GM19452 (cell line): ENCODE measurements around the gene TCEA3.

Experiments
- ATAC-seq: cut with Tn5 transposase; IDR thresholded peaks from one replicate; pipeline ENCODE4 v1.9.1; 2021; ENCODE audit not compliant: unreplicated experiment

The TCEA3 gene

DNA sequence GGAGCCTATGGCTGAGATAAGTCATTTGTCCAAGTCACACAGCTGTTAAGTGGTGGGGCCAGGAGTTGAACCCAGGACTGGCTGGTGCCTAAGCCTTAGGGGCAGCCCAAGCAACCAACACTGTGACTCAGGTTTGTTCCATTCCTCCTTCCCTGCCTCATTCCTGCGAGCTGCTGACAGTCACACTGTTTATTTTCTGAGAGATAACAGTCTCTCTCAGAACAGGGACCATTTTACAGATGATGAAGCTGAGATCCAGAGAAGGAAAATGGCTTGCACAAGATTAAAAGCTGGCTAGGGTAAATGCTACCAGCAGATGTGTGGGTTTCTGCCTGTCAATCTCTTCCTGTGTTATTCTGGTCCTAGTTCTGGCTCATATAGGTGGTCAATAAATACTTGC lies 24.3 kb upstream of the TCEA3 start:
- ATAC-seq = no peak

- no peak for ATAC-seq
Measured at GRCh38 chr1:23446661-23447310, 22.2 kb upstream of the TCEA3 start.

DNA sequence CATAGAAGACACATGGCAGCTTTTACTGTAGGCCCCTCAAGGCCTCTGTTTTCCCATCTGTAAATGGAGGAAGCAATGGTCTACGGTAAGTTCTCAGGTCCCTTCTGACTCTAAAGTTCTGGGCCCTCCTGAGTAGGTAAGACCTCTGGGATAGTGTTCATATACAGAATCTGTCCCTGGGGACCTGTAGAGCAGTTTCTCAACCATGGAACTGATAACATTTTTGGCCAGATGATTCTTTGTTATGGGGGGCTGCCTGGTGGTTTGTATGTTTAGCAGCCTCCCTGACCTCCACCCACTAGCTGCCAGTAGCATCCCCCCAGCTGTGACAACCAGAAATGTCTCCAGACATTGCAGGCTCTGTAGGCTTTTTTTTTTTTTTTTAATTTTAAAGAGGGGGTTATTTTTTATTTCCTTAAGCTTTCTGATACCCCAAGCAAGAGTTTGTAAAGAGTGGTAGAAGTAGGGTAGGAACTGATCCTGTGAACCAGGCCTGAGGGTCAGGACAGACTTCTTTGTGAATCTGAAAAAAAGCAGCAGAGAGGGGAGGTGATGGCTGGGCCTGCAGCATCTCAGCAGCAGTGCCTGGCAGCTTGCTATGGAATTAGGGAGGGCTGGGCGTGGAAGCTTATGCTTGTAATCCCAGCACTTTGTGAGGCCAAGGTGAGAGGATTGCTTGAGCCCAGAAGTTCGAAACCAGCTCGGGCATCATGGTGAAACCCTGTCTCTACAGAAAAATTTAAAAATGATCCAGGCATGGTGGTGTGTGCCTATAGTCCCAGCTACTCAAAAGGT lies 20.2 kb upstream of the TCEA3 start:
- ATAC-seq = no peak

GRCh38 chr1:23444104-23444533 lies 19.6 kb upstream of the TCEA3 start:
- ATAC-seq = no peak

- ATAC-seq = no peak
Measured at GRCh38 chr1:23442751-23443150, 18.2 kb upstream of the TCEA3 start.

GRCh38 chr1:23441446-23442148 lies 17.0 kb upstream of the TCEA3 start:
- no peak for ATAC-seq

- ATAC-seq = no peak
Measured at GRCh38 chr1:23438545-23438944, 14.0 kb upstream of the TCEA3 start.

- ATAC-seq = no peak
Measured at GRCh38 chr1:23437355-23437664, 12.8 kb upstream of the TCEA3 start.

DNA sequence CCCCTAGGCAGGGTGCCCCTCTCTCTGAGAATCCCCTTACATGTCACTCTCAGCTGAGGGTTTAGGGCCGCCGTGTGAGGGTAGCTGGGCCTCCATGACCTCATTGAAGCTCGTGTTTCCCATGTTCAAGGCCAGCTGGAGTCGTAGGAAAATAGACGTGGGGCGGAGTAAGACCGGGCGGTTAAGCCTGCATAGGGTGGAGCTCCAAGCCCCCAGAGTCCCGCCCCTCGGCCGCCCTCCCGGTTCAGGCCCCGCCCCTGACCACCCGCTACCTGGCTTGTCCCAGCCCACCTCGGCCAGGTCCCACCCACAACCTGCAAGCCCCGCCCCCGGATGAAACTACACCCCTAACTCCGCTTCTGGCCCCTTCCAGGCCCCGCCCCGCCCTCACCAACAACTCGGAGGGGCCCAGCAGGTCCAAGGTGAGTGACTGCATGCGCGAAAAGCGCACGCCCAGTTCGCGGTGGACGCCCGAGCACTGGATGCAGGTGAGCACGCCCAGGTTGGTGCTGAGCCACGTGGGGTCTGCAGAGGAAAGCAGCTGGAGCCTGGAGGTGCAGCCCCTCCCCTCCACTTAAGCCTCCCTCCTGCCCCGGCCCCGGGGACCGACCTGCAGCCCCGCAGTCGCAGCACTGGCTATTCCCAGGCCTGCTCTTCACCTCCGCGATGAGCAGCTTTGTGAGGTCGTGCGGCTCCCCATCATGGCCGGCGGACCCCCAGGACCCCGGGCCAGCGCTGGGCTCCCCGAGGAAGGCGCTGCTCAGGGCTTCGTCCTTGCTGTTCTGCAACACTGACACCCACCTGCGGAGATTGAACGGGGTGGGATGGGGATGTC lies 12.2 kb upstream of the TCEA3 start:
- no peak for ATAC-seq

DNA sequence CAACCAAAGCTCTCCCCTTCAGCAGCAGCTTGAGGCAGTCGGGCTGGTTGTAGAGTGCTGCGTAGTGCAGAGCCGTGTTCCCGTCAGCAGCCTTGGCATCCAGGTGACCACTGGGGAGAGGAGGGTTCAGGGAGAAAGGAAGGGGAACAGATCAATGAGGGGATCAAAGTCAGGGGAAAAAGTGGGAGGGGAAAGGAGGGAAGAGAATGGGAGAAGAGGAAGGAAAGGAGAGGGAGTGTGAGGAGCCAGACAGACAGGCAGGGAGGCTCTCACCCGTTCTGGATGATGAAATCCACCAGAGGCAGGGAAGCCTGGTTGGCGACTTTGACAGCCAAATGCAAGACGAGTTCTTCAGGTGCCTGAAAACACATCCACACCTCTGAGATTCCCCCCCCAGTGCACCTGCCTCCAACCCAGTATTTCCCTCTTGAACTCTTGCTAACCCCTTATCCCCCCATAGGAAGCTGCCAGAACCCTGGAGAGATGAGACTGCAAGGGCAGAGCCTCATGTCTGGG lies 9.8 kb upstream of the TCEA3 start:
- no peak for ATAC-seq

DNA sequence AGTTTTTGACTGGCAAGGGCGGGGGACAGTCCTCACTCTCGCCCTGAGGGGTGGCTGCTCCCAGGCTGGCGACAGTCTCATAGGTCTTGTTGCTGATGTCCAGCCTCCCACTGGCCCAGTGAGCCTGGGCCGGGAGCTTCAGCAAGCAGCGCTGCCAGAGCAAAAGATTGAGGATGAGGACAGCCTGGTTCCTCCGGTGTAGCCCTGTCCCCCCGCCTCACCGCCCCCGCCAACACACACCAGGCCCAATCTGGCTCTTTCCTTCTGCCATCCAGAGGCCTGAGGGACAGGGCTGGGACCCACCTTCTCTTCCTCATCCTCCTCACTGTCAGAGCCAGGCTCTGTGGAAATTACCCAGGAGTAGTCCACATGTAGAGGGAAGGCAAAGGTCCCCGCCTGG lies 8.6 kb upstream of the TCEA3 start:
- no peak for ATAC-seq

GRCh38 chr1:23431431-23431830 lies 6.9 kb upstream of the TCEA3 start:
- no peak for ATAC-seq

DNA sequence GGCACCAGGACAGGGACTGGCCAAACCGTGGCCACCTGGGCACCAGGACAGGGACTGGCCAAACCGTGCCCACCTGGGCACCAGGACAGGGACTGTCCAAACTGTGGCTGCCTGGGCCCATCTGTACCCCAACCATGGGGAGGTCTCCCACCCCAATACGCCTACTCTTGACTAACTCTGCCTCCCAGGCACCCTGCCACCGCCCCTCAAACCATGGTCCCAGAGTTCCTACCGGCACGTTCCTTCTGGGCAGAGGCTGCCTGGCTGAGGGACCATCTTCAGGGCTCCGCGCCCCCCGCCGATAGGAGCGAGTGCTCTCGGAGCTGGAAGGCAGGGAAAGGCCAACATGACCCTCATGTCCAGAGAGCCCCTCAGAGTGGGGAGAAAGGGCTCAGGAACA lies 6.3 kb upstream of the TCEA3 start:
- ATAC-seq = no peak

DNA sequence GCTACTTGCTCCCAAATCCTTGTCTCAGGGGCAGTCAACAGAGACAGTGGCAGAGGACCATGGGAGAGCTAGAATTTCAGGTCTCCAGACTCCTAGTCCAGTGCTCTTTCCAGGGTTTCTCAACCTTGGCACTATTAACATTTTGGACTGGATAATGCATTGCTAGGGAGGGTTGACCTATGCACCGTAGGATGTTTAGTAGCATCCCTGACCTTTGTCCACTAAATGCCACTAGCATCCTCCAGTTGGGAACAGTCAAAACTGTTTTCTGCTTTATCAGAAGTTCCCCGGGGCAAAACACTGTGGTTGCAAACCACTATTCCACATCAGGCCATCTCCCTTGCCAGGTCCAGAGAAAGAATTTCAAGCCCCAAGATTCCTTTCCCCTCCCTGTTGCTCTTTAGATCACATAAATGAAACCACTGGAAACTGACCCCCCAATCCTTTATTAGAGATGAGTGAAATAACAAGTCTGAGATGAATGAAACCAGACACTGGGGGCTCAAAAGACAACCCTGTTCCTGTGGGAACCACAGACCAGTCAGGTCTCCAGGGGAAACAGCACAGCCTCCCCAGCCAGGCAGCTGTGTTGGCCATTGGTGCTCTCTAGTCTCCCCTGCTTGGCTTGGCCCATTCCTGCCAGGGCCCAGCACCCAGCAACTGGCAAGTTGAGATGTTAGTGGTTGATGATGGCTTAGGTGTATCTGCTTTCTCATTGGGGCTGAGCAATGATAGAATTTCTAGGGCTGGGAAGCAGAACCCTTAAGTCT lies 3.8 kb upstream of the TCEA3 start:
- no peak for ATAC-seq

DNA sequence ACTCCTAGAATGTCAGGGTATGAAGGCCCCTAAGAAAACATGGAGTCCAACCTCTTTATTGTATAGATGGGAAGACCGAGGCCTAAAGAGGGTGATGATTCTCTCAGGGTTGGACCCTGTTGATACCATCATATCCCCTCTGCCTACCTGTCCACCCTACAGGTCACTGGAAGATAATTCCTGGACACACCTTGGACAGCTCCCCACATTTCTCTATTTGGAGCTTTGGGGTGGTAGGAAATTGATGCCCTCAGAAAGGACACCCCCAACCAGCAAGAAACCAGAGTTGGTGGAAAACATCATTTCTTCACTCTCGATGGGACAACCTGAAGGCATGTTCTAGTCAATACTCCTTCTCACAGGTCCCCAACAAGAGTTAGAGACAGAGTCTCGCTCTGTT lies 3.0 kb upstream of the TCEA3 start:
- no peak for ATAC-seq

- ATAC-seq = no peak
Measured at GRCh38 chr1:23426828-23427227, 2.3 kb upstream of the TCEA3 start.

GRCh38 chr1:23425193-23425494 lies 596 bp upstream of the TCEA3 start:
- no peak for ATAC-seq

GRCh38 chr1:23423415-23424292 lies 894 bp downstream of the TCEA3 start:
- ATAC-seq = no peak

GRCh38 chr1:23422941-23423340 lies 1.6 kb downstream of the TCEA3 start:
- ATAC-seq = no peak
